SU-DHL-6 (cell line): ENCODE measurements around the gene PRDM10.

Source experiments
- H2AFZ ChIP-seq: fragments of 200-600 bp; sonication (generic); 2 replicates; pipeline ENCODE4 v1.6.1; 2014; ENCODE audit warnings: low read depth, mild to moderate bottlenecking, moderate library complexity, mixed read lengths, antibody characterized with exemption, low read length; ENCODE audit not compliant: severe bottlenecking
- H3F3A ChIP-seq: fragments of 200-600 bp; shearing (Covaris generic); 2 replicates; pipeline ENCODE4 v1.6.0; 2016; ENCODE audit warnings: antibody characterized with exemption, mild to moderate bottlenecking; ENCODE audit not compliant: insufficient read depth
- H3K27ac ChIP-seq: fragments of 200-600 bp; sonication (generic); 2 replicates; pipeline ENCODE4 v1.5.1; 2016; ENCODE audit warnings: low read depth, mild to moderate bottlenecking, low read length, moderate library complexity, mixed read lengths
- H3K27me3 ChIP-seq: fragments of 200-600 bp; sonication (generic), shearing (Covaris generic); 2 replicates; pipeline ENCODE4 v1.6.0; 2014; ENCODE audit warnings: mild to moderate bottlenecking, low read length
- H3K36me3 ChIP-seq: fragments of 200-600 bp; sonication (generic); 2 replicates; pipeline ENCODE4 v1.6.1; 2014; ENCODE audit warnings: mild to moderate bottlenecking, low read length, mixed read lengths
- H3K4me2 ChIP-seq: fragments of 300-600, 200-600 bp; shearing (Covaris generic), sonication (generic); 2 replicates; pipeline ENCODE4 v1.6.0; 2014; ENCODE audit warnings: low read length, low read depth, mild to moderate bottlenecking; ENCODE audit not compliant: poor library complexity, severe bottlenecking
- H3K4me3 ChIP-seq: fragments of 200-600 bp; sonication (generic); 2 replicates; pipeline ENCODE4 v1.5.1; 2014; ENCODE audit warnings: antibody characterized with exemption, low read length, mild to moderate bottlenecking, mixed read lengths; ENCODE audit not compliant: insufficient read depth, poor library complexity, severe bottlenecking
- H3K79me2 ChIP-seq: fragments of 200-600 bp; sonication (generic); 2 replicates; pipeline ENCODE4 v1.6.1; 2014; ENCODE audit warnings: mild to moderate bottlenecking, low read length, moderate library complexity; ENCODE audit not compliant: insufficient read depth
- H3K9ac ChIP-seq: fragments of 200-600 bp; sonication (generic); 2 replicates; pipeline ENCODE4 v1.7.0; 2014; ENCODE audit warnings: mild to moderate bottlenecking, low read length
- H3K9me2 ChIP-seq: fragments of 200-600 bp; sonication (generic); replicated peaks from 2 replicates; pipeline ENCODE4 v1.6.1; 2014; ENCODE audit warnings: low read length; ENCODE audit not compliant: insufficient read depth
- H3K9me3 ChIP-seq: fragments of 200-600 bp; sonication (generic); 2 replicates; pipeline ENCODE4 v1.6.1; 2014; ENCODE audit warnings: low read length, mixed read lengths; ENCODE audit not compliant: insufficient read depth
- H4K20me1 ChIP-seq: fragments of 200-600 bp; sonication (generic); 2 replicates; pipeline ENCODE4 v1.6.1; 2014; ENCODE audit warnings: low read depth, mild to moderate bottlenecking, antibody characterized with exemption, low read length, moderate library complexity, mixed read lengths
- EZH2phosphoT487 ChIP-seq: fragments of 200-600 bp; sonication (generic), shearing (Covaris generic); conservative IDR thresholded peaks from 2 replicates; pipeline ENCODE4 v1.6.1; 2018; ENCODE audit warnings: mild to moderate bottlenecking, antibody characterized with exemption, low read length, moderate library complexity, mixed read lengths
- TF ChIP-seq, protein P1 (sequence below): fragments of 200-600 bp; sonication (generic); IDR thresholded peaks from one replicate; pipeline ENCODE4 v1.5.1; 2017; ENCODE audit warnings: antibody characterized with exemption, mild to moderate bottlenecking, low read length, moderate library complexity; ENCODE audit not compliant: insufficient read depth, poor library complexity, severe bottlenecking

Gene PRDM10

DNA sequence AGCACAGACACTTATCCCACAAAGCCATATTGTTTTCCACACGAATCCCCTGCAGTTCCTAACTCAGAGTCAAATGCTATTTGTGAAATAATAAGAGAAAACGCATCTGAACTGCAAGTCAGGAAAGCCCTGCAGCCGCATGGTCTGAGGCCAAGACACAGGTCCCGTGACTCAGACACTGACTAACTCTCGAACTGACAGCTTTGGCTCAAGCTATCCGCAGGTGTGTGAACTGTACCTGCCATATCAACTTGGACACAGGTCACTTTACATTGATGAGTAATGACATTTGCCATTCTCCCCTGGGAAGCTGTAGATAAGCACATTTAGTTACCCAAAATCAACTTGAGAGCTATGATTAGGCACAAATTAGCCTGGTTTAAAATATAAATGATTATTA is 72.3 kb downstream of the PRDM10 start:
- Histone ChIP-seq H3F3A (peaks cover 7% of the 10 kb centered on the region; the same call in 1 of the 2 replicates), H3K79me2 (no peaks in the 10 kb centered on the region), H3K4me3 (no peak overlapping the region), H3K9me2 (no peaks in the 10 kb centered on the region), H3K27ac (no peak overlapping the region), H3K9me3 (no peaks in the 10 kb centered on the region), H3K36me3 (peaks cover 6% of the 10 kb centered on the region), H2AFZ (no peak overlapping the region), H3K9ac (no peak overlapping the region), H3K4me2 (no peak overlapping the region), H3K27me3 (no peaks in the 10 kb centered on the region), H4K20me1 (no peaks in the 10 kb centered on the region)
- TF ChIP-seq, protein P1, sequence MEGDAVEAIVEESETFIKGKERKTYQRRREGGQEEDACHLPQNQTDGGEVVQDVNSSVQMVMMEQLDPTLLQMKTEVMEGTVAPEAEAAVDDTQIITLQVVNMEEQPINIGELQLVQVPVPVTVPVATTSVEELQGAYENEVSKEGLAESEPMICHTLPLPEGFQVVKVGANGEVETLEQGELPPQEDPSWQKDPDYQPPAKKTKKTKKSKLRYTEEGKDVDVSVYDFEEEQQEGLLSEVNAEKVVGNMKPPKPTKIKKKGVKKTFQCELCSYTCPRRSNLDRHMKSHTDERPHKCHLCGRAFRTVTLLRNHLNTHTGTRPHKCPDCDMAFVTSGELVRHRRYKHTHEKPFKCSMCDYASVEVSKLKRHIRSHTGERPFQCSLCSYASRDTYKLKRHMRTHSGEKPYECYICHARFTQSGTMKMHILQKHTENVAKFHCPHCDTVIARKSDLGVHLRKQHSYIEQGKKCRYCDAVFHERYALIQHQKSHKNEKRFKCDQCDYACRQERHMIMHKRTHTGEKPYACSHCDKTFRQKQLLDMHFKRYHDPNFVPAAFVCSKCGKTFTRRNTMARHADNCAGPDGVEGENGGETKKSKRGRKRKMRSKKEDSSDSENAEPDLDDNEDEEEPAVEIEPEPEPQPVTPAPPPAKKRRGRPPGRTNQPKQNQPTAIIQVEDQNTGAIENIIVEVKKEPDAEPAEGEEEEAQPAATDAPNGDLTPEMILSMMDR = no peak
- TF ChIP-seq EZH2phosphoT487 = no peak

DNA sequence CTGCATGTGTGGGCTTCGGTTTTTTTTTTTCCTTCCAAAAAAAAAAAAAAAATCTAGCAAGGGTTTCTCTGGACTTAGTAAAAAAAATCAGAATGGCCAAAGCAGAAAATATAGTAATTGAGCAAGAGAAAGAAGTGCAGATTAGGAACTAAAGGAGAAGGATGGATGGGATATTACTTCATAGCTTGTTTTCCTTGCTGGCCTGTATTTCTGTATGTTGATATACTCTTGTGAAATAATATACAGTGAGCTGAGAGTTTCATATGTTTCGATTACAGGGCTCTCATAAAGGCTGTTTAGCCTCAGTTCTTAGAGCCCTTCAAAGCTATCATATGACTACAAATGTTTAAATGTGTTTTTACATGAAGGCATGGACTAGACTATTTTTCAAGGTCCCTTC is 72.9 kb downstream of the PRDM10 start:
- Histone ChIP-seq H3K36me3 (peaks cover 6% of the 10 kb centered on the region), H3K4me3 (no peak overlapping the region), H4K20me1 (no peaks in the 10 kb centered on the region), H3F3A (peaks cover 7% of the 10 kb centered on the region; the same call in 1 of the 2 replicates), H3K27ac (no peak overlapping the region), H3K79me2 (no peaks in the 10 kb centered on the region), H3K27me3 (no peaks in the 10 kb centered on the region), H2AFZ (no peak overlapping the region), H3K9me3 (no peaks in the 10 kb centered on the region), H3K9ac (no peak overlapping the region), H3K4me2 (no peak overlapping the region), H3K9me2 (no peaks in the 10 kb centered on the region)
- TF ChIP-seq EZH2phosphoT487 = no peak
- TF ChIP-seq, protein P1 = no peak

DNA sequence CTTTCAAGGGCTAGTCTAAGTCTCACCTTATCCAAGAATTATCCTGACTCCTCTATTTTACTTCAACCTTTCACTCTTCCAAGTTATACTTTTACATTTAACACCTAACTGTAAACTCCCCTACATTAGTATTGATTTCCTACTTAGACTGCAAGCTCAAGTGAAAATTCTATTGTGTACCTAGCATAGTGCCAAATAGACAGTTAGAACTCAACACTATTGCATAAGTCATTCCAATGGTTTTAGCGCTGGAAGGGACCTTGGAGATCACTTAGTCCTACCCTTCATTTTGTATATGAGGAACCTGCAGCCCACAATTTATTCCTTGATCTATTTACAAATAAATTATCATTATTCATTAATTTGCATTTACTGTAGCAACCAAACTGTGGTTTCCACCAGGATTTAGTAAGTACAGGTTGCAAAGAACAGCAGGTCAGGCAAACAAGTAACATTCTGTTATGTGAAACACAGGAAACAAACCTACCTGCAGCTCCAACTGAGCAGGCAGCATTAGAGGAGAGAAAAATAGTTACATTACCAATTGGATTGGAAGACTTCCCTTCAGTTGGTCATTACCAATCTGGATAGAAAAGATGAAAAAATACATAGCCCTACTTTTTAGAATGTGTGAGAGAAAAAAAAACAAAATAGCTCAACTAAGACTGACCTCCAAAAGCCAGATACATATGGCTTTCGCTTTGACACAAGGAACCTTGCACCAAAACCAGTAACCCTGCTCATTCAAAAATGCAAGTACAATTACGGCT is 73.5 kb downstream of the PRDM10 start:
- H3K9me2 ChIP-seq = no peaks in the 10 kb centered on the region
- H3K9ac ChIP-seq = no peak overlapping the region
- H3K27ac ChIP-seq = no peak overlapping the region
- H3K36me3 ChIP-seq = peaks cover 10% of the 10 kb centered on the region; the same call in 1 of the 2 replicates
- no peaks in the 10 kb centered on the region for H3K27me3 ChIP-seq
- TF ChIP-seq EZH2phosphoT487 = no peak
- TF ChIP-seq, protein P1 = no peak
- H3K79me2 ChIP-seq = no peaks in the 10 kb centered on the region
- no peak overlapping the region for H3K4me3 ChIP-seq
- peaks cover 12% of the 10 kb centered on the region; the same call in 1 of the 2 replicates for H3F3A ChIP-seq
- H4K20me1 ChIP-seq = no peaks in the 10 kb centered on the region
- H2AFZ ChIP-seq = no peak overlapping the region
- H3K9me3 ChIP-seq = no peaks in the 10 kb centered on the region
- H3K4me2 ChIP-seq = no peak overlapping the region
